ENCODE results near the gene GPS2. TPM values are rescaled to one million over a fixed set of nuclear protein-coding genes. Genes with fewer than 3 reads are reported as not detected.

GPS2 gene
- polyA plus RNA-seq, 1 donor (not counting 4 experiments of a cell fraction or from before 2014, with no cell fraction given): 24.7 TPM

- no peak for FAIRE-seq
These were observed 2.1 kb upstream of the GPS2 start for GRCh38 chr17:7317161-7317803.

GRCh38 chr17:7315570-7316235, 543 bp upstream of the GPS2 start:
- FAIRE-seq (no peak), DNase-seq (ENCODE audit: low read depth, low spot score) (no peak)
- Histone ChIP-seq H4K20me1 (ENCODE audit: control insufficient read depth, extremely low read depth, insufficient read depth, low read length) (peaks cover 27% of the 10 kb centered on the region), H3K4me2 (ENCODE audit: control insufficient read depth, extremely low read depth, insufficient read depth, low read depth, low read length) (peak overlapping the region; percentile 88), H3K79me2 (ENCODE audit: control insufficient read depth, insufficient read depth, low read length) (peaks cover 30% of the 10 kb centered on the region), H3K9ac (ENCODE audit: control insufficient read depth, extremely low read depth, insufficient read depth, low read length) (peak overlapping the region; percentile 77), H3K9me1 (ENCODE audit: control insufficient read depth, extremely low read depth, insufficient read depth, low read length) (peaks cover 8% of the 10 kb centered on the region), H3K4me3 (ENCODE audit: control insufficient read depth in 2 of 3, extremely low read depth in 1 of 3, insufficient read depth in 2 of 3, low read depth in 1 of 3, low read length in 3 of 3) (peak overlapping the region; percentile 73 to 92 (median 79)), H3K4me1 (ENCODE audit: control insufficient read depth, extremely low read depth, insufficient read depth, low read length) (peaks cover 29% of the 10 kb centered on the region), H3K36me3 (ENCODE audit: control insufficient read depth in 2 of 2, extremely low read depth in 1 of 2, insufficient read depth in 2 of 2, low read length in 2 of 2) (peaks cover 34 to 63% of the 10 kb centered on the region in 2 experiments), H3K9me3 (ENCODE audit: control insufficient read depth, low read depth, low read length) (no peaks in the 10 kb centered on the region), H3K27me3 (ENCODE audit: control insufficient read depth, extremely low read depth, insufficient read depth, low read length) (no peaks in the 10 kb centered on the region), H3K27ac (ENCODE audit: control insufficient read depth, insufficient read depth, low read length) (peak overlapping the region; percentile 53), H2AFZ (ENCODE audit: control insufficient read depth, low read length) (peak overlapping the region; percentile 12)
- dilution Hi-C loops (cut with MboI; ENCODE audit: extremely low pct_ligation_motif_present, low sequenced_read_pairs): no loop called here
- TF ChIP-seq EZH2 (IDR thresholded peaks at IDR 0.05; ENCODE audit: low read length) (no peak), CTCF (optimal IDR thresholded peaks at IDR 0.05 in 1 of 3, IDR thresholded peaks at IDR 0.05 in 1 of 3, conservative IDR thresholded peaks at IDR 0.05 in 1 of 3; ENCODE audit: extremely low read depth in 1 of 3, insufficient read depth in 2 of 3, low read length in 3 of 3) (no peak)

More at GRCh38 chr17:7317161-7317803, 2.1 kb upstream of the GPS2 start:
- TF ChIP-seq EZH2 (IDR thresholded peaks at IDR 0.05; ENCODE audit: low read length) (no peak), CTCF (optimal IDR thresholded peaks at IDR 0.05 in 1 of 3, IDR thresholded peaks at IDR 0.05 in 1 of 3, conservative IDR thresholded peaks at IDR 0.05 in 1 of 3; ENCODE audit: extremely low read depth in 1 of 3, insufficient read depth in 2 of 3, low read length in 3 of 3) (no peak)
- Histone ChIP-seq H3K27ac (ENCODE audit: control insufficient read depth, insufficient read depth, low read length) (no peak overlapping the region), H3K36me3 (ENCODE audit: control insufficient read depth in 2 of 2, extremely low read depth in 1 of 2, insufficient read depth in 2 of 2, low read length in 2 of 2) (peaks cover 31 to 61% of the 10 kb centered on the region in 2 experiments), H3K9me1 (ENCODE audit: control insufficient read depth, extremely low read depth, insufficient read depth, low read length) (peaks cover 8% of the 10 kb centered on the region), H2AFZ (ENCODE audit: control insufficient read depth, low read length) (no peak overlapping the region), H3K9me3 (ENCODE audit: control insufficient read depth, low read depth, low read length) (no peaks in the 10 kb centered on the region), H4K20me1 (ENCODE audit: control insufficient read depth, extremely low read depth, insufficient read depth, low read length) (peaks cover 18% of the 10 kb centered on the region), H3K4me3 (ENCODE audit: control insufficient read depth in 2 of 3, extremely low read depth in 1 of 3, insufficient read depth in 2 of 3, low read depth in 1 of 3, low read length in 3 of 3) (no peak overlapping the region), H3K79me2 (ENCODE audit: control insufficient read depth, insufficient read depth, low read length) (peaks cover 19% of the 10 kb centered on the region), H3K4me1 (ENCODE audit: control insufficient read depth, extremely low read depth, insufficient read depth, low read length) (peaks cover 27% of the 10 kb centered on the region), H3K4me2 (ENCODE audit: control insufficient read depth, extremely low read depth, insufficient read depth, low read depth, low read length) (no peak overlapping the region), H3K9ac (ENCODE audit: control insufficient read depth, extremely low read depth, insufficient read depth, low read length) (no peak overlapping the region), H3K27me3 (ENCODE audit: control insufficient read depth, extremely low read depth, insufficient read depth, low read length) (no peaks in the 10 kb centered on the region)
- no peak for DNase-seq (ENCODE audit: low read depth, low spot score)
- dilution Hi-C loops (cut with MboI; ENCODE audit: extremely low pct_ligation_motif_present, low sequenced_read_pairs): no loop called here

All from keratinocyte (primary cell).